HG03439 (cell line): ENCODE data around the gene NAT10.

ENCODE experiments used
- ATAC-seq: cut with Tn5 transposase; IDR thresholded peaks from one replicate; pipeline ENCODE4 v1.9.1; 2021; ENCODE audit warnings: mild to moderate bottlenecking, moderate library complexity; ENCODE audit not compliant: unreplicated experiment

Gene NAT10

DNA sequence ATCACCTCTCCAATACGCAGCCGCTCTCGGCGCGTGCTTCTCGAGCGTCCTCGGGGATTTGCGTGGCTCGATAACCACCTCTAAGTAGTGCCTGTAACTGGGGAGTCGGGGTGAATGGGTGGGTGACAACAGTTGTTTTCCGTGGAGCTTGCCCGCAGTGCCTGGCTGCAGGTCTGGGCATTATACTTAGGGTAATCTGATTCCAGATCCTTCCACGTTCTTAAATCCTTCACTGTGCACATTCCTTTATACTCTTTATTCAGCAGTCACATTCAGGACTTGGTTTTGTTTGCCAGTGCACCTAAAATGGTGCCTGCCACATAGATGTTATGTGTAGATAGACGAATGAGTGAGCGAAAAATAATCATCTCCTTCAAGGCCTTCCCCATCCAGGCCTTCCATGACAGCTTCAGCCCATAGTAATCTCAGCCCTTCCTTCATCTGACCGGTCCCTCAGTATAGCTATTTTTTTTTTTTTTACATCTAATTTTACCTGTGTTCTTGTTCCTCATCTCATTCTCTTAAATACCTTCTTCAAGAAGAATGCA, 602 bp downstream of the NAT10 start:
- no peak for ATAC-seq

DNA sequence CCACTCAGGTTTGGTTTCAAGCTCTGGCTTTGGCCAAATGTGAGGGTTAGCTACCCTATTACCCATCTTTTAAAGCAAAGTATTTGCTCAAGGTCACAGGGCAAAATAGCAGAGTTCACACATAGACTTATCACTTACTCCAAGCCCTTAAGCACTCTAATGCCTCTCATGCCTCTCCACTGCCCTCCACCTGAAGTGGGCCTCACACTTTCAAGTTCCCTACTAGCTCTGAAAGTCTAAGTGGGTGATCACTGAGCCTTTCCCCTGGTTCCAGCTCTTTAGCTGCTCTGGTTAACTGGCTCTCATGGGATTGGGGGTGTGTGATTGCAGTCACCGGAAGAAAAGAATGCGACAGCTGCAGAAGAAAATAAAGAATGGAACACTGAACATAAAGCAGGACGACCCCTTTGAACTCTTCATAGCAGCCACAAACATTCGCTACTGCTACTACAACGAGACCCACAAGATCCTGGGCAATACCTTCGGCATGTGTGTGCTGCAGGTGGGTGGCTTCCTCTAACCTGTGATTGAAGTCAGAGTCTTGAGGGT, 6.4 kb downstream of the NAT10 start:
- ATAC-seq: no peak

DNA sequence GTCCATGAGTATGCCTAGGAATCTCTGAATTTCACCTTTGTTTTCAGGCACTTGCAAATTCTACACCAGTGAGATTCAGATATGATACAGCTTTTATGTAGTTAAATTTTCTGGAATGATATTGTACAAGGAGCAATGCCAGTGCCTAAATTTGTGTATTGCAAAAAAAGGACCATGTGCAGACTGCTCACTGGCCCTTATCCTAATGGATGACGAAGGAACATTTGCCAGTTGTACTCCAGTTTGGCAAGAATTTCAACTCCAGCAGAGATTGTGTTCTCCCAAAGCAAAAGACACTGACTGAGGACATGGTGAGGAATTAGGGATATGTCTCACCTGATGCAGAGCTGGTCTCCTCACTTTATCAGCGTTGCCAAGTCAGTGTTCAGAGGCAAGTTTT, 8.6 kb downstream of the NAT10 start:
- no peak for ATAC-seq

DNA sequence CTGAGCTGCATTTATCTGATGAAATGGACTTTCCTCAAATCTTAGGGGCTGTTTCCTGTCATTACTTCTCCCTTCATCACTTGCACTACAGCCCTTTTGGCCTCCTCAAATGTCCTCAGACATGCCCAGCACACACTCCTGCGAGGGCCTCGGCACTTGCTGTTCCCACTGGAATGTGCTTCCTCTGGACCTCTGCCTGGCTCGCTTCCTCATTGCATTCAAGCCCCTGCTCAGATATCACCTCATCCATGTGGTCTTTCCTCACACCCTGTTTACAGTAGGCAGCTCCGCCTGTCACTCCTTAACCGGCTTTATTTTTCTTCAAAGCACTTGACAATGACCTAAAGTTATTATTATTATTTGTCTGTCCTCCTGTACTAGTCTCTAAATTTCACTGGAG, 9.0 kb downstream of the NAT10 start:
- ATAC-seq: no peak

DNA sequence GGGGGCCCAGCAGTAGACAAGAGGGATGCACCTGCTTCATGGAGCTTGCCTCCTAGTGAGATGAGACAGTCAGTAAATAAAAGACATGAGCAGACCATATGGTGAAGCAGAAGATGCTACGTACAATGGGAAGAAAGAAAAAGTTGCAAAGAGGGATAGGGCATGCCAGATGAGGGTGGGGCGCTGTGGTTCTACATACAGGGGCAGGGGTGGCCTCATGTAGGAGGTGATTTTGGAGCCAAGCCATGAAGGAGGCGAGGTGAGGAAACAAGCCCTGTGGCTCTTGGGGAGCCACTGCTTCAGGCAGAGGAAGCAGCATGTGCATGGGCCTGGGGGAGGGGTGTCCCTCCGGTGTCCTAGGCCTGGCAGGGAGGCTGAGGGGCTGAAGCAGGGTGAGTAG, 15.2 kb downstream of the NAT10 start:
- ATAC-seq: no peak

DNA sequence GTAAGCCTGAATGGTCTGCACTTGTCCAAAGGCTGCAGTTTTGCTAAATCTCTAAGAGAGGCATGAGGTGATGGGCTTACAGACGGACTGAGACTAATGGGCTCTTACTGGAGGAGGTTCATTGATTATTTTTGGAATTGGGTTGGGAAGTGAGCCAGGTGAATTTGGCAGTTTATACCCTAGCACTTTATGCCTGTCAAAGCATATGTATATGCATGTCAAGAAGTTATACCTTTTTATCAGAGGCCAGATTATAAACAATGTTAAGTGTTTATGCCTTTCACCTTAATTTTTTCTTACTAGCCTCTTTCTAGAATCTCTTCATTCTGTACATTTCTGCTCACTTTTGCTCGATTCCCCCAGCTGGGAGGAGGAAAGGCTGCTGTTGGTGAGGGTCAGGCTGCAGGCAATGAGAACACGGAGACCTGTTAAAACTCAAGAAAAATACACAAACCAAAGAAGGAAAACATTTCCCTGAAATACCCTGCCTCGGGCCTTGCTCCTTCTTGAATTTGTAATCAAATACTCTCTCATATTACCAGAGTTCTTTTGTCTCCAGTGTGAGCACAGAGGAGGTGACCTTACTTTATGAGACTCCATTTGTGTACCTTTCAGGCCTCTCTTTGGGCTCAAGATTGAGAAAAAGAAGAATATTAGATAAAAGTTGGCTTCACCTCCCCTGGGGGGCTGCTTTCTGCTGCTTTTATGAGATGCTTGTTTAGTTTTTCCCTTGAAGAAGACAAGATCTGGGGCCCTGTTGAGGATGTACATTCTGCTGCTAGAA, 19.6 kb downstream of the NAT10 start:
- no peak for ATAC-seq

DNA sequence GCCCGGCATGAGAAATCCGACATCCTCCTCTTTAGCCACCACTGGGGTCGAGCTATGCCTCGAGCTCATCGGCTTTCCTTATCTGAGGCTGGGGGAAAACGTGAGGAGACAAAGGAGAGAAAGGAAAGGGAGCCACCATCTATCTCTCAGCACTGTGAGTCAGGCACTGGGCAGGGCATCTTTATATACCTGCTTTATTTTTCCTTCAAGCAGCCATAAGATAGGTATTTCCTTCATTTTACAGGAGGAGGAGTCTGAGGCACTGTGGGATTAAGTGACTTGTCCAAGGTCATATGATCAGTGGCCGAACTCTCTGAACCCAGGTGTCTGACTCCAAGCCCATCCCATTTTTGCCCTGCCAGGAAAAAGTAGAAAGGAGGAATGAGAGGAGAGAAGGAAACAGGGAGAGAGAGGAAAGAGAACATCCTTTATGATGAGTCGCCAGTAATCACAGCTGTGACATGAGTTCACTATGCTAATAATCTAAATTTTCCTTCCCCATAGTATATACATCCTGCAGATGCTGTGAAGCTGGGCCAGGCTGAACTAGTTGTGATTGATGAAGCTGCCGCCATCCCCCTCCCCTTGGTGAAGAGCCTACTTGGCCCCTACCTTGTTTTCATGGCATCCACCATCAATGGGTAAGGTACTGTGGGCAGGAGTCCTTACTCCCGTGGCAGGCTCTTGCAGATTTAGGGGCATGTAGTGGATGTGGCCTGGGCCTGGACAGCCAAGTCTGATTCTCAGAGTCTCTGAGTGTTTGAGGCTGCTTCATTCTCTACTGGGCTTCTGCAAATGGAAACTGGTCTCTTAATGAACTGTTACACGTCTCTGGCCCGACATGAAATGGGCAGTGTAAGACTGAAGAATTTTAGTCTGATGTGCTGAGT, 21.8 kb downstream of the NAT10 start:
- no peak for ATAC-seq

DNA sequence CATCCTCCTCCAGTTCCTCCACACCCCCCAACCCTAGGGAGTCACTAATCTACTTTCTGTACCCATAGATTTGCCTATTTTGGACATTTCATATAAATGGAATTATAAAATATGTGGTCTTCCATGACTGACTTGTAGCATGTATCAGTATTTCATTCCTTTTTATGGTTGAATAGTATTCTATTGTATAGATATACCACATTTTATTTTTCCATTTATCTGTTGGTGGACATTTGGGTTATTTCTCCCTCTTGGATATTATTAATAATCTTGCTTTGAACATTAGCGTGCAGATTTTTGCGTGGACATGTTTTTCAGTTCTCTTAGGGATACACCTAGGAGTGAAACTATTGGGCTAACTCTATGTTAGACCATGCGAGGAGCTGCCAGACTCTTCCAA, 23.4 kb downstream of the NAT10 start:
- ATAC-seq: no peak

DNA sequence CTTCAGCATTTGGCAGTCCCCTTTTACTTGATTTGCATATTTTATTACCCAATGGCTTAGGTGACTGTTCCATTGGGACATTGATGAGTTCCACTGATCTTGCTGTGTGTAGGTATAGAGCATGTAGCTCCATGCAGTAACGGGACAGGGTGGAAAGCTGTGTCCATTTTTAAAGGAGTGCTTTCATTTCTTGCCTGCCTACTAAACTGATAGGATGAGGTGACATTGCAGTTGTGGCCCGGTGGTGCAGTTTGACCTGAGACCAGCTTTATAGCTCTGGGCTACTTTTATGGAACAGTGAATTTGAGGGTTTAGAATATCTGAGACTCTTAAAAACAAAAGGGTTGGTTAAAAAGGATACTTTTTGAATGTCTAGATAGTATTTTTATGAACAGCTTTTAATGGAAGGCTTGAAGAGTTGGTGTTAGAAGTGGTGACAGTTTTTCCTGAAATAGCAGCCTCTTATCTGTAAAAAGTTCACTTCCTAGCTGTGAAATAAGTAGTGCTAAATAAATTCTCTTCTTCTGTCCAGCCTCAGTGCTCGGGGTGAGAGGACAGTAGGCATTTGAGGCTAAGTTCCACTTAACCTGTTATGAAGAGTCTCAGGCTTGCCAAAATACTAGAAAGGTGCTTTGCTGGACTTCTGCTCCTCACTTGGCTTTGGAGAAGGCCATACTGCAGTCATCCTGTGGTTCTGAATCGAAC, 27.0 kb downstream of the NAT10 start:
- no peak for ATAC-seq

DNA sequence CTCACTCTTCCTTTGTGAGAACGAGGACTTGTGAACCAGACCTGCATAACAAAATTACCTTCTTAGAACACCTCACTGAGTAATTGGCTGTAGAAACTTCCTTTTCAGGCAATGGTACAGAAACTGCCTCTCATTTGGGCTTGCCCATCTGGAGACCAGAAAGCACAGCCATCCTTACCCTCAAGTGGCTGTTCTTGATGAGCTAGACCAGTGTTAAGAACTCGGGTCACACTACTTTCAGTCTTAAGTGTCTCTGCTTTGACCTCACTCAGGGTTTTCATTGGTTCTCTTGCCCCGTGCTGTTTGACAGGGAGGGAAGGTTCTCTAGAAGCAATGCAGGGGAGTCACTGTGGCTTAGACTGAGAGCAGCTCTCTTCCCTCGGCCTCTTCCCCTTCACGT, 29.3 kb downstream of the NAT10 start:
- no peak for ATAC-seq

DNA sequence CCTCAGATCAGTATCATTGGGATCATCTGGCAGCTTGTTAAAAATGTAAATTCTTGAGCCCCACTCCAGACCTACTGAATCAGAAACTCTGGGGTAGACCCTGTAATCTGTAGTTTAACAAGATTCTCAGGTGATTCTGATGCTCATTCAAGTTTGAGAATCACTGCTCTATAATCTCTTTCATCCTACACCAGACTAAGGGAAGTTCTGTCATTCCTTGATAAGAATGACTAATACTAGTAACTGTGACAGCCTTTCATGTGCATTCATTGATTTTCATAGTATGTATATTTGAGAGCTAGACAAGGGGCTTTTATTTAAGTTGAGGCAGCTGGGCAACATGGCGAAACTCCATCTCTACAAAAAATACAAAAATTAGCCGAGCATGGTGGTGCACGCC, 30.0 kb downstream of the NAT10 start:
- ATAC-seq: no peak

DNA sequence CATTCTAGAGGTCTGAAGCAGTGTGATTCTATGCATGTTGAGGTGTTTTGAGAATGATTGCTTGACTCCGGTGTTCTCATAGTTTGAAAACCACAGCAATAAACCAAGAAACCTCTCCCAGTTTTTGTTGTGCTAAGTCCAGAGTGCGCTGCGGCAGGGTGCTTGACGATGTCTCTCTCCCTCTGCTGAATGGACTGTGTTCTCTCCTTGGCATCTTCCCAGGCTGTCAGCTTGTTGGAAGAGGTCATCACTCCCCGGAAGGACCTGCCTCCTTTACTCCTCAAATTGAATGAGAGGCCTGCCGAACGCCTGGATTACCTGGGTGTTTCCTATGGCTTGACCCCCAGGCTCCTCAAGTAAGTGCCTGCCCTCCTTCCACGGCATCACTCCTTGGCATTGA, 31.0 kb downstream of the NAT10 start:
- ATAC-seq: no peak

DNA sequence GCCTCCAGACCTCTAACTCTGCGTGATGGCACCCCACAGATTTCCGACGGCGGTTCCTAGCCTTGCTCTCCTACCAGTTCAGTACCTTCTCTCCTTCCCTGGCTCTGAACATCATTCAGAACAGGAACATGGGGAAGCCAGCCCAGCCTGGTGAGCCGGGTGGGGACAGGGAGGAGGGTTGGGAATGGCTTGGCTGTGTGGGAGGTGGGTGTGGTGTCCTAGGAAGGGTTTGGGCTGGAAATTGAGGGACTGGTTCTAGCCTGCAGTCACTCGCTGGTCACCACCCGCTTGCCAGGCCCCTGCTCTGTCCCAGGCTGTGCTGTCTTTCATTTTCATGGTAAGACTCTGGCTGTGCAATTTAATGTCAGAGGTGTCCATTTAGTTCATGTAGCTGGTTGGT, 33.9 kb downstream of the NAT10 start:
- ATAC-seq: no peak

DNA sequence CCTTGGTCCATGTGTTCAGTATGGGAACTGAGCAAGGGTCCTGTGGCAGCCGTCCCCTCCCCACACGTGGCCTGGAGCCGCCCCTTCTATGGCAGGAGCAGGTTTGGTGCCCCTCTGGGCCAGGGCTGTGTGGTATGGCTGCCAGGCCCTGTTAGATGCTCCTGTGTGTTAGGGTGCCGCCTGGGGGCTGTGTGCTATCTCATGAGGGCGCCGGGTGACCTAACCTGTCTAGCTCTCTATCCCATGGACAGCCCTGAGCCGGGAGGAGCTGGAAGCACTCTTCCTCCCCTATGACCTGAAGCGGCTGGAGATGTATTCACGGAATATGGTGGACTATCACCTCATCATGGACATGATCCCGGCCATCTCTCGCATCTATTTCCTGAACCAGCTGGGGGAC, 34.7 kb downstream of the NAT10 start:
- ATAC-seq: no peak

DNA sequence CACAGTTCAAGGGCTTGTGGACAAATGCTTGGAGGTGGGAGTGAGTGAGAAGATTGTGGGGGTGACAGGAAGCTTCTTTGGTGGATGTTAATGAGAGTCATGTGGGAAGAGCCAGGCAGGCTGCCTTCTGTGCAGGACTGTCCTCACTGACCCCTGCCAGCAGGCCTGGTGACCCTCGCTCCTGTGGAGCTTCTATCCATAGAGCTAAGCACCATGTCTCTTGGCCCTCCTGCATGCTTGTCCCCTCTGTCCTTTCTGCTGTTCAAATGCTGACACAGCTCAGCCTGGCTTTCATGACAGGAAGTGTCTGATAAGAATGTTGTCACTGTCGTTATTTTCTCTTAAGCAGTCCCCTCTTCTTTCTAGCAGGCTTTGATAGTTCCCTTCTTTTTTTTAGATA, 37.6 kb downstream of the NAT10 start:
- no peak for ATAC-seq

DNA sequence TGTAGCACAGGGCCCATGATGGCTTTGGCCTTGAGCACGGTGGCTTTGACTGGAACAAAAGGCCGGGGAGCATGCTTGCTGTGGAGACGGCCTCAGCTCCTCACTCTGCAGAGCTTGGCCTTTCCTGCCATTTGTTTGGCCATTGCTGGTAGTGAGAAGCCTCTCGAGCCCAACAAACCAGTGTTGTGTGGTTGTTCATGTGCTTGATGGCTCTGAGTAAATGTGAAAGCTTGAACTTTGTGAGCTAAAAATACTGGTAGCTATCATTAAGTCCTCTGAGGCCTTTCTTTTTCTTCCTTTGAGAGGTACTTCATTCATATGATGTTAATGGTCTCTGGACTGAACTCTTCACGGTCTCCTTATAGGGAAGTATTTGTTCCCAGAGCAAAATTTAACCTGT, 39.6 kb downstream of the NAT10 start:
- no peak for ATAC-seq

DNA sequence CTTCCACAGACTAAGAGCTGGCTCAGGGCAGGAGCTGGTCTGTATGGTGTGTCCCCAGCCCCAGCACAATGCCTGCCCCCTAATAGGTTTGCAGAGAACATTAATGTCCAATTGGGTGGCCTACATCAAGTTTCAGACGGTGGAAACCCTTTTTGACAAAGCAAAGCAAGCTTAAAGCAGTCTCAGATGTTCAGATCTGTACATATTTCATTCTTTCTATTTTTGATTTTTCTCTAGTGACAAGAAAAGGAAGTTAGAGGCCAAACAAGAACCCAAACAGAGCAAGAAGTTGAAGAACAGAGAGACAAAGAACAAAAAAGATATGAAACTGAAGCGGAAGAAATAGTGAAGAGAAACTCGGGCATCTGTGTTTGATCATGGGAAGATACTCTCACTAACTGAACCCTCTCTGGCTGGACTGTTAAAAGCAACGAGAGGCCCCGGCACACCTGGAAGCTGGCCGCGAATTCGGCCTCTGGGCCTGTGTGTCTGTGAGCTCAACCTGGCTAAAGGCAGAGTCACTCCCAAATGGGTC, 40.5 kb downstream of the NAT10 start:
- ATAC-seq: no peak

DNA sequence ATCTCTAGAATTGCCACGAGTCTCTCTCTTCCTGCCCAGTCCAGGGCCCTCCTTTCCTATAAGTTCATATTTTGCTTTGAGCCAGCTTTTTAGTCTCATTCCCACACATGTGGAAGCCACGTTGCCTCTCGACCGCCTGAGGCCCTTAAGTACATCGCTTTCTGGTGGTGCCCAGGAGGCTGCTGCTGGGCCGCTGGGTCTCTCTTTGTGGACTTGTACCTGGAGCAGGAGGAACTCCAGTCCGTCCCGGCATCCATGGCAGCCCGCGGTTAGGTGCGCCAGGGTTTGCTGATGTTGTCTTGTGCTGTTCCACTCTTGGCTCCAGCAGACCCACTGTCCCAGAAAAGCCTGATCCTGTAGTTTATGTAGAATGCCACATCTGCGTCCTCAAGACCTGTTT, 41.0 kb downstream of the NAT10 start:
- no peak for ATAC-seq

DNA sequence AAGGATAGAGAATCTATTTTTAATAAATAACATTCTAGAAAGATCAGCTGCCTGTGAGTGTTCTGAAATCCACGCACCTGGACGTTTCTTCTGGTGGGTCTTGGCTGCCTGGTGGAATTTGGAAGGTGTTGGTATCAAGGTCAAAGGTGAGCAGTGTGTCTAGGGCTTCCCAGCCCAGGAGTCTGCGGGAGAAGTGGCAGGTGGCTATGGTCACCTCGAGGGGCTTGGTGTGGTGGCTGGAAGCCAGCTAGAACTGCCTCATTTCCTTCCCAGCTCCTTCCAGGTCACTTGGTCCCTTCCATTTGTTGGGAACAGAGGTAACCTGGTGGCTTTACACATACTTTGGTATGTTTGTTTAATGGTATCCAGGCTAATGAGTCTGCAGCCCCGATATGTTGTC, 41.4 kb downstream of the NAT10 start:
- ATAC-seq: no peak

DNA sequence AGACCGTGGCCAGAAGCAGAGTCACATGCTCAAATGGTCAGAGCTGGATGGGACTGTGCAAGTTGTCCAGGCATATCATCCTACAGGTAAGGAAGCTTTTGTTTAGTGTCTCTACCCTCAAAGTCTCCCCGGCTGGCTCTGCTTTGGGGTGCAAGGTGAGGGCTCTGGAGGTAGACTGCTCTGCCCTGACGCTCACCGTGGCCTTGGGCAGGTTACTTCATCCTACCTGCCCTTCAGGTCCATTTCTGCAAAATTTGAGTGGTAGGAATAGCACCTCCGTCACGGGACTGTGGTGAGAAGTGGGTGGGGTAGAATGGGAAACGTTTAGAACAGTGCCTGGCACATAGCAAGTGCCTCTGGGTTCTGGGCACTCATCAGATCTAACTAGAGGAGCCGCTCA, 42.2 kb downstream of the NAT10 start:
- no peak for ATAC-seq
